Parietal lobe (tissue), 2 donors: ENCODE results near the gene MAVS. TPM values are rescaled to one million over a fixed set of nuclear protein-coding genes. Genes with fewer than 3 reads are reported as not detected.

Experiments used
- small RNA-seq: library from RNA; depleted of rRNA; stranded (forward); fragments of <200 nt; gene quantifications from one replicate; pipeline ENCODE3, GENCODE V24; 2014; ENCODE audit warnings: low replicate concordance
- total RNA-seq: library from RNA; depleted of rRNA; stranded (reverse); fragments of >200 nt; gene quantifications from one replicate; pipeline ENCODE4 v1.2.3, GENCODE V29; 2014

The MAVS gene
- 15.0 TPM for total RNA-seq

DNA sequence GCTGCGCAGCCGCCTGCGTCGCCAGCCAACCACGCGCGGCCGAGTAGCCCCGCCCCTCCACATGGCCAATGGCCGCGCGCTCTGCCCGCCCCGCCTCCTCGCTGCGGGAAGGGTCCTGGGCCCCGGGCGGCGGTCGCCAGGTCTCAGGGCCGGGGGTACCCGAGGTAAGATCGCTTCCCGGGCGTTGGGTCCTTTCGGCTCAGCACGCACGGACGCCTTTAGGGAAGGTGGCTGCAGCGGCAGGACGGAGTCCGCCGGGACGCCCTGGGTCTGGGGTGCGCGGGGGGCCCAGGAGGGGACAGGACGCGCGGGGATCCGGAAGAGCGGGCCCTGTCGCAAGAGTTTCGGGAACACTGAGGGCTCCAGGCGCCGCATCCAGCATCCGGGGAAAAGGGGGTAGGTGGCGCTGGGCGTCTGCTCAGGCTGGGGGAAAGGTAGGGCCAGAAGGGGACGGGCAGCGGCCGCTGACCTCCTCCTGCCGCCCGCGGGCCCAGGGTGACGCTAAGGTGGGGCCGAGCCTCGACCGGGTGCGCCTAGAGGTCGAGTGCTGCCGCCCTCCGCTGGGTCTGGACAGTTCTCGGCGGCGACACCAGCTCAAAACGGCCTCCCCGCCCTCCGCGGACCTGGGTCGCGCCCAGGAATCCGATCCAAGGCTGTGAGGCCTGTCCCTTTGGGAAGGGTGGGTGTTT, at the start of gene MAVS:
MAVS (plus strand) TSS at position 95 of the 689 bp plus-strand sequence. CDS start 7,791 bp downstream, outside the sequence.

DNA sequence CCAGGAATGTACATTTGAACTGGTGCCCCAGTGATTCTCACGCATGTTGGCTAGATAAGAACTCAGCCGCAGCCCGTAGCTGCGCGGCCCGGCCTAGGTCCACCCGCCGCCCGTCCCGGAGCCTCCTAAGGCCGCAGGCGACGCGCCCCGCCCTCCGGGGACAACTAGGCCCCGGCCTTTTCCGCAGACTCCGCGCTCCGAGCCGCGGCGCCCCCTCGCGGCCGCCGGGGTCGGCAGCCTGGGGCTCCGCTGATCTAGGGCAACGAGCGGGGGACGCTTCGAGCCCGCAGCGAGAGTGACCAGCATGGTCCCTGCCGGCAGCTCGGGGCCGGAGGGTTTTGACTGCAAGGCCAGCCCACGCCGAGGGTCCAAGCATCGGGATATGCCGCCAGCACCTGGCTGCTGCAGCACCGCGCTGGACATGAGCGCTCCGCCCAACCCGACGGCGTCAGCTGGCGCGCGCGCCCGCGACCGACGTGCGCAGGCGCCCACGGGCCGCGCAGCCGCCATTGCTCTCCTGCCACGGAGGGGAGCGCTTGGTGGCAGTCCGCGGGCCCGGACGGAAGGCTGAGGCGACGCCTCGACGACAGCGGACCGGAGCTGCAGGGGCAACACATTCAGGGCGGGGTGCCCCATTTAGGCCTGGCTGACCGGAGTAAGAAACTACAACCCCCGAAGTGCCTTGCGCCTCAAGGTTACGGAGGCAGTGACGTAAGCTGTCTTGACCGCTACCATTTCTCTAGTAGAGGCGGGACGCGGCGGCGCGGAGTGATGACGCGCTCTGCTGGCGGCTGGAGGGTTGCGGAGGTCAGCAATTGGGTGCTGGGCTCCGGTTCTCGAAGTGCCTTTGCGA, 26.4 kb upstream of the MAVS start, which contains the start of gene AP5S1:
AP5S1 (plus strand) TSS at position 500 of the 853 bp plus-strand sequence. CDS start 1,571 bp downstream, outside the sequence.

DNA sequence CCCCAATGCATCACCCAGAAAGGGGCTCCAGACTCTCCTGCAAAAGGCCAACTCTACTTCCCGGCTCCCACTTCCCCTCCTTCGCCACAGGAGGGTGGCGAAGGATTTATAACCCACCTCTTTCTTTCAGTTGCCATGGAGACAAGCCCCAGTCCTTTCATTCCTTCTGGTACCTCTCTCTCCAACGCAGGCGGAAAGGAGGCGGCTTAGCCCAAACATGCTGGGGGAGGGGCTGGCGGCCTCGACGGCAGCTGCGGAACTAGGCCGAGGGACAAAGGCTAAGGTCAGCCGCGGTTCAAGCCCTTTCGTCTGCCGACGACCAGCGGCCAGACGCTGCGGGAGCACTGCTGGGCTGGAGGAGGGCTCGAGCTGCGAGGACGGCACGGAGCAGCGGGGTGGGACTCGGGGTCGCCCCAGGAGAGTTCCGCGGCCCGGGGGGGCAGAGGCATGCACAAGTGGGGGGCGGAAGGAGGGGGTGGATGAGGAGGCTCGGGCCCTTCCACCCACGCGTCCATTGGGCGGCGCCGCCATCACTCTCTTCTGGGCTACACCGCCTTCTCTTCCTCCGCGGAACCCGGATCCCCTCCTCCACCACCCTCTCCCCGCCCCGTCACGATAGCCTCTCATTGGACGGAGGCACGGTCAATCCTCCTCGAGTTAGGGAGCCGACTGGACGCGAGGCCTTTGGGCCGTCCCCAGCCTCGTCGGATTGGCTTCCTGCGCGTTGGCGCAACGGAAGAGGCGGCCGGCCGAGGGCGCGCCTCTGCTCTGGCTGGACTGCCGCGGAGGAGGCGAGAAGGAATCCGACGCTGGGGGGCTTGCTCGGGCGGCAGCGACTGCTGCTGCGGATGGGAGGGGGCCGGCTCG, 42.2 kb downstream of the MAVS start, which contains the start of gene PANK2:
PANK2 (plus strand) TSS at position 766 of the 867 bp plus-strand sequence.

Small RNAs within 50 kb of the gene (small RNA-seq; reads per million reads assigned to genes)
- 8.8 reads per million, percentile 90 among the genes with 10 or more reads in this experiment for gene MIR103A2

Other genes starting within 250 kb of the MAVS start
- gene GFRA4, start 183.4 kb upstream of the MAVS start, total RNA-seq: not detected
- gene ADAM33, start 164.8 kb upstream of the MAVS start, total RNA-seq: 3.8 TPM
- gene SIGLEC1, start 134.2 kb upstream of the MAVS start, total RNA-seq: not detected
- gene HSPA12B, start 114.1 kb upstream of the MAVS start, total RNA-seq: 3.4 TPM
- gene ADISSP, start 79.1 kb upstream of the MAVS start, total RNA-seq: 16.9 TPM
- 0.31 TPM for gene SPEF1, start 65.4 kb upstream of the MAVS start, total RNA-seq
- gene CENPB, start 60.1 kb upstream of the MAVS start, total RNA-seq: 50.7 TPM
- 6.6 TPM for gene CDC25B, start 50.5 kb upstream of the MAVS start, total RNA-seq
- gene AP5S1, start 26.3 kb upstream of the MAVS start, total RNA-seq: 8.5 TPM
- 54.5 TPM for gene PANK2, start 42.6 kb downstream of the MAVS start, total RNA-seq
- gene RNF24, start 168.7 kb downstream of the MAVS start, total RNA-seq: 35.7 TPM